ENCODE results near the gene ATG4C.

DNA sequence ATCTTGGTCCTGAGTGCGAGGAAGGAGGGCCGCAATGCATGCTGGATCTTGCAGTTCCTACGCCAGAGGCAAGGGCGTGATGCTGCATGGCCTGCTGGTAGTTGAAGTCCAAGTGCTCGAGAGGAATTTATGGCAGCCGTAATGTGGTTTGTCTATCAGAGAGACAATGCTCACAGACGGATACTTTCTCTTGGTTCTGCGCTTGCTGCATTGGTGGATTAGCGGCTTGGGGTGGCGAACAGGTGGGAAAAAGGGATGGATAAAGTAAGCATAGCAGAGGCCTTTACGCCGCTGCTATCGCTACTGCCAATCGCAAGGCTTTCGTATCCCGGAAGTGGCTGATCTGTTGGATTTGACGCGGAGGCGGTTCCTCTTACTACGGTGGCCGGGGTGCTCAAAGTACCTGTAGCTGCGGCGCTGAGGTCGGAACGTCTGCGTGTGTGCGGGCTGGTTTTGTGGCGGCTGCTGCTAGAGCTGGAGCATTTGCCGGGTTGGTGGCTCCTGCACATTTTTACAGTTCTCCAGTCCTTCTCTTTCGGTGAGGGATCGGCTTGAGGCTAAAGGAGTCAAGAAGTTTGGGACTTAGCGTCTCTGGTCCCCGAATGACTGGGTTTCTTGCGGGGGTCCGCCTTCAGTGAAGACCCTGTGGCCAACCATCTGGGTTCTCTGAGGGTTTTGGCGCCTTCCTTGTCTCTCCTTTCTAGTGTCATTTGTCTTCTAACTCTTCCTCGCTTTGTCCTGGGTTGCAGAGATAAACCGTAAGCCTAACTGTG is at the start of gene ATG4C:
- TF ChIP-seq, protein P1, sequence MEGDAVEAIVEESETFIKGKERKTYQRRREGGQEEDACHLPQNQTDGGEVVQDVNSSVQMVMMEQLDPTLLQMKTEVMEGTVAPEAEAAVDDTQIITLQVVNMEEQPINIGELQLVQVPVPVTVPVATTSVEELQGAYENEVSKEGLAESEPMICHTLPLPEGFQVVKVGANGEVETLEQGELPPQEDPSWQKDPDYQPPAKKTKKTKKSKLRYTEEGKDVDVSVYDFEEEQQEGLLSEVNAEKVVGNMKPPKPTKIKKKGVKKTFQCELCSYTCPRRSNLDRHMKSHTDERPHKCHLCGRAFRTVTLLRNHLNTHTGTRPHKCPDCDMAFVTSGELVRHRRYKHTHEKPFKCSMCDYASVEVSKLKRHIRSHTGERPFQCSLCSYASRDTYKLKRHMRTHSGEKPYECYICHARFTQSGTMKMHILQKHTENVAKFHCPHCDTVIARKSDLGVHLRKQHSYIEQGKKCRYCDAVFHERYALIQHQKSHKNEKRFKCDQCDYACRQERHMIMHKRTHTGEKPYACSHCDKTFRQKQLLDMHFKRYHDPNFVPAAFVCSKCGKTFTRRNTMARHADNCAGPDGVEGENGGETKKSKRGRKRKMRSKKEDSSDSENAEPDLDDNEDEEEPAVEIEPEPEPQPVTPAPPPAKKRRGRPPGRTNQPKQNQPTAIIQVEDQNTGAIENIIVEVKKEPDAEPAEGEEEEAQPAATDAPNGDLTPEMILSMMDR (IDR thresholded peaks at IDR 0.05): peak in 1 of 3 donors; percentile 17
- no peak for TF ChIP-seq POLR2A (IDR thresholded peaks at IDR 0.05)
